Measurements from ENCODE around the gene ALPG.
"Not testable (repeated sequence)": the region's sequence is repeated elsewhere in the genome, so short reads cannot be mapped to it uniquely, and the experiment has no call there.

ALPG gene

DNA sequence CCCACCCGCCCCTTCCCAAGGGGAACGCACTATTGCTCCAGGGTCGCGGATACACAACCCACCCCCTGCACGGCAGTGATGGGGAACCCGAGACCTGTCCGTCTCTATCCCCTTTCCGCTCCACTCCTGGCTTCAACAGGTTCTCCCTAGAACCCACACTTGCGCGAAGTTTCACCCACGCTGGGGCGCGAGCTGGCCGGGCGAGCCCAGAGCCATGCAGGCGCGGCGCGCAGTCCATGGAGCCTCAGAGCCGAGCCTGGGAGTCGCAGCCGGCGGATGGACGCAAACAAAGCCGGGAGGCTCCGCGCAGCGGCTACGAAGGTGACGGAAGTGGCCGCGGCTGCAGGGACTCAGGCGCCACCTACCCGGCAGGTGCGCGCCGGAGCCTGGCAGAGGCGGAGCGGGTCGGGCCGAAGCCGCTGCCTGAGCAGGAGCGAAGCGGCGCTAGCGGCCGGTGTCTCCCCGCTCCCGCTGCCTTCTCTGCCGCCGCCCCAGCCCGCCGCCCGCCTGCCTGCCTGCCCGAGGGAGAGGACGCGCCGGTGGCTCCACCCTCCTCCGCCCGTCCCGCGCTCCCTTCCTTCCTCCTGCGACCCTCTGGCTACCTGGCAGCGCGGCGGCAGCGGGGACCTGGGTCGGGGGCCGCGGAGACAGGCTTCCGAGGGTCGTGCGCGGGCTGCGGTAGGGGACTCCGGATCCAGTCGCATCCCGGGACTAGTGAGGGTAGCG lies 14.0 kb downstream of the ALPG start:
- no peak for DNase-seq

DNA sequence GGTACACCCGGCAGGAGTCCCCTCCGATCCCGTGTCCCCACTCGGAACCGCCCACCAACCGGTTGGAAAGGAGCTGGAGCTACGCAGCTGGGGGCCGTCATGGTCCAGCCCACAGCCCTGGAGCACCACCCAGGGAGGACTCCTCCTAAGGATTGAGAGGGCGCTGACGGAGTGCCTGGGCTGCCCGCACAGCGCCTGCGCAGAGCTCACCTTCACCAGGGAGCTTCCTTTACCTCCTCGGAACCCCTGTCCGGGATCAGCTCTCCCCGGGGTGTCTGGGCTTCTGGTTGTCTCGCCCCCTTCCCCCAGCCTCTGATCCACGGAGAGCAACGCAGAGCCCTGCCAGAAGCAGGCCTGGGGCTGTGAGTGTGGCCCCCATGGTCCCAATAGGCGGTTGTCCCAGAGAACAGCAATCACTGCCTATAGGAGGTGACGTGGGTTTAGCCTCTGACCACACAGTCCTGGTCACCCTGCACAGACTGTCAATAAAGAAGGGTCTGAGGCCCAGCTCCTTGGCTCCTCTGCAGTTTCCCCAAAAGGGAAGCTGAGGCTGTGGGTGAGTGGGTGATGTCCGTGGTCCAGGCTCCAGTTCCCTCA lies 14.6 kb downstream of the ALPG start:
- DNase-seq, result no peak

DNA sequence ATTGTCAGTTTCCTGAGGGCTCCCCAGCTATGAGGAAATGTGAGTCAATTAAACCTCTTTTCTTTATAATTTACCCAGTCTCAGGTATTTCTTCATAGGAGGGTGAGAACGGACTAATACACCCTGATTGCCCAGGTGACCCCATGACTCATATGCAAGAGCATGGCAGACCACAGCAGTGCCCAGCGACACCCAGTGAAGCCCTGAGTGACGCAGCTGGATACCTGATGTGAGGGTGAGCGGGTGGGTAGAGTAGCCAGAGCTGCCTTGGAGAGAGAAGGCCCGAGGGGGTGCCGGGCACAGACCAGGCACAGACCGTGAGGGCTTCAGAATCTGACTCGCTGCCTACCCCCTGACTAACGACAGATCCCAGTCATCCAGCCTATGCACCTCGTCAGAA lies 15.4 kb downstream of the ALPG start:
- DNase-seq, result no peak

DNA sequence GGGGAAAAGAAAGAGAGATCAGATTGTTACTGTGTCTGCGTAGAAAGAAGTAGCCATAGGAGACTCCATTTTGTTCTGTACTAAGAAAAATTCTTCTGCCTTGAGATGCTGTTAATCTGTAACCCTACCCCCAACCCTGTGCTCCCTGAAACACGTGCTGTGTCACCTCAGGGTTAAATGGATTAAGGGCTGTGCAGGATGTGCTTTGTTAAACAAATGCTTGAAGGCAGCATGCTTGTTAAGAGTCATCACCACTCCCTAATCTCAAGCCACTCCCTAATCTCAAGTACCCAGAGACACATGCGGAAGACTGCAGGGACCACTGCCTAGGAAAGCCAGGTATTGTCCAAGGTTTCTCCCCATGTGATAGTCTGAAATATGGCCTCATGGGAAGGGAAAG lies 16.4 kb downstream of the ALPG start:
- DNase-seq, result not testable (repeated sequence)

DNA sequence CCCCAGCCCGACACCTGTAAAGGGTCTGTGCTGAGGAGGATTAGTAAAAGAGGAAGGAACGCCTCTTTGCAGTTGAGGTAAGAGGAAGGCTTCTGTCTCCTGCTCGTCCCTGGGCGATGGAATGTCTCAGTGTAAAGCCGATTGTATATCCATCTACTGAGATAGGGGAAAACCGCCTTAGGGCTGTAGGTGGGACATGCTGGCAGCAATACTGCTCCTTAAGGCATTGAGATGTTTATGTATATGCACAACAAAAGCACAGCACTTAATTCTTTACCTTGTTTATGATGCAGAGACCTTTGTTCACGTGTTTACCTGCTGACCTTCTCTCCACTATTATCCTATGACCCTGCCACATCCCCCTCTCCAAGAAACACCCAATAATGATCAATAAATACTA lies 16.8 kb downstream of the ALPG start:
- not testable (repeated sequence) for DNase-seq

DNA sequence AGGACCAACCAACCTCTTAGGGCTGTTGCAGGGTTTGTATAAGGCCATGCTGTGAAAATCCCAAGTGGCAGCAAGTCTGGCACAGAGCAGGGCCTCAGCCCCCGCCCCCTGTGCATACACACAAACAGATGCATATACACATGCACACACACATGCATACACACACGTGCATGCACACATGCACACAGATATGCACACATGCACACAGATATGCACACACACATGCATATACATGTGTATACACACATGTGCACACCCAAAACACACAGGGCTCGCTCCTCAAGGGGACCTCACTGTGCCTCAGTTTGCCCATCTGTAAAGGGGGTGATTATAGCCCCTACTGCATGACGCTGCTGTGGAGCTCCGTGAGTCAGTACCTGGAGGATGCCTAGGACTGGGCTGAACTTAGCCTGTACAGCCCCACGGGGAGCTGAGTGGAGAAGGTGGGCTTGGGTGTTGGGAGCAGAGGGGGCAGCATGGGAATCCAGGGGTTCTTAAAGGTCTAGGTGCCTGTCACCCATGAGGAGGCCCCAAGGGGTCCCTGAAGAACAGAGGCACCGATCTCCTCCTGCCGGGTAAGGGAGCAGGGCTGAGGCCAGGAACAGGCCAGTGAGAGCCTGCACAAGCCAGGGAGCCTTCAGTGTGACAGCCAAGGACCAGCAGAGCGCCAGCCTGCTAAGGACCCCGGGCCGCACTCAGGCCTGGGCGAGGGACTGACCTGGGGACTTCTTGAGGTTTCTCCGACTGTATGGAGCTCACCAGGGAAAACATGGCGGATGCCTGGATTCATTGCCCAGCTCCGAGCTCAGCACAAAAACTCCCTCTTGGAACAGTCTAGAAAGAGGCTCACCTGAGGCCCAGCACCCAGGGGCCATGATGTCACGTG lies 25.3 kb downstream of the ALPG start:
- DNase-seq, result no peak

DNA sequence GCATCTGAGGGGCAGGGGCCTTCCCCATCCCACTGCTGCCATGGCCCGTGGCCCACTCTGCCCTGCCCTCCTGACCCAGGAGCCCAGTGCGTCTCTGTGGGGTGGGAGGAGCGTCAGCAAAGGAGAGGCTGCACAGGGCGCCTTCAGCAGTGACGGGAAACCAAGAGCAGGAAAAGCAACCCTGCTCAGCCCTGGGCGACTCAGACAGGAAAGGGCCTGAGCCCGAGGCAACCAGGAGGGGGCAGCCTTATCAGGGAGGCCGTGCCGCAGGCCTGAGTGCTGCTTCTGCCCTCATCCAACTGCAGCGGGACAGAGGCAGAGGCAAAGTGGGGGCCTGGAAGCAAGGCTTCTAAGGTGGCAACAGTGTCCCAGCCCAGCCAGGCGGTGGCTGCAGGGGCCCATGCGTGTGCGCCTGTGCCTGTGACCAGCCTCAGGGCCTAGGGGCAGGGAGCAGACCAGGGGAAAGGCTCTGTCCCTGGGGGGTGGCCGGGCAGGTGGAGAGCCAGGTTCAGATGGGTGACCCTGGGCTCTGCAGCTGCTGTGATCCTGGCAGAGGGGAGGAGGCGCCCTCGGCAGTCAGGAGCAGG lies 26.0 kb downstream of the ALPG start:
- no peak for DNase-seq

DNA sequence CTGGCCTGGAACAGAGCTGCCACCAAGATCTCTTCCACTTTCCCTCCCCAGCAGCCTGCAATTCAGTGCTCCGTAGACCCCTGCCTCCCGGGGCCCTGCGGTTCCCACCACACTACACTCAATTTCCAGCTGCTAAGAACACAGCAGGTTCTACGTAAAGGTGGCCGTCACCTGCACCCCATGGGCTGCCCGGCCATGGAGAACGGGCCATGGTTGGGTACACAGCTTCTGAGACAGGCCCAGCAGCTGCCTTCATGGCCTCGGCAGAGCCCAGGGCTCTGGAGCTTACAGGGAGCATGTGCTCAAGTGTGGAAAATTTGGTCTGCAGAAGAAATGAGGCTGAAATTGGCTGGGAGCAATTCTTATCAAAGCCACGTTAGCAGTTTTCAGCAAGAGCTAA lies 27.0 kb downstream of the ALPG start:
- DNase-seq, result not testable (repeated sequence)

DNA sequence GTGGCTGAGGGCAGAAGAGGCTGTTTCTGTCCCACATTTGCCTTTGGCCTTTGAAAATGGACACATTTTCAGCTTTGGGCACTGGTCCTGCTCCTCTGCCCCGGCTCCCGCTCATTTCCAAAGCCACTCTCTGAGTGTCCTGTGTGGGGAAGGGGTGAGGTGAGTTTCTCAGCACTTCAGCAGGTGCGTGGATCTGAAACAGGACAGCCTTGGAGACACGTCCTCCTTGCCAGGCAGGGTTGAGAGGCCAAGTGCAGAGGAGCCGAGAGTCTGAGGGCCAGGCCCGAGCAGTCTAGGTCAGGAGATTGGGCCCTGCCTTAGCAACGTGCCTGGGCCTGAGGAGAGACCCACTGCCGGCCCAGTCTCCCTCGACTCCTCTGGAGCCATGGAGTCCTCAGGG lies 27.4 kb downstream of the ALPG start:
- no peak for DNase-seq

DNA sequence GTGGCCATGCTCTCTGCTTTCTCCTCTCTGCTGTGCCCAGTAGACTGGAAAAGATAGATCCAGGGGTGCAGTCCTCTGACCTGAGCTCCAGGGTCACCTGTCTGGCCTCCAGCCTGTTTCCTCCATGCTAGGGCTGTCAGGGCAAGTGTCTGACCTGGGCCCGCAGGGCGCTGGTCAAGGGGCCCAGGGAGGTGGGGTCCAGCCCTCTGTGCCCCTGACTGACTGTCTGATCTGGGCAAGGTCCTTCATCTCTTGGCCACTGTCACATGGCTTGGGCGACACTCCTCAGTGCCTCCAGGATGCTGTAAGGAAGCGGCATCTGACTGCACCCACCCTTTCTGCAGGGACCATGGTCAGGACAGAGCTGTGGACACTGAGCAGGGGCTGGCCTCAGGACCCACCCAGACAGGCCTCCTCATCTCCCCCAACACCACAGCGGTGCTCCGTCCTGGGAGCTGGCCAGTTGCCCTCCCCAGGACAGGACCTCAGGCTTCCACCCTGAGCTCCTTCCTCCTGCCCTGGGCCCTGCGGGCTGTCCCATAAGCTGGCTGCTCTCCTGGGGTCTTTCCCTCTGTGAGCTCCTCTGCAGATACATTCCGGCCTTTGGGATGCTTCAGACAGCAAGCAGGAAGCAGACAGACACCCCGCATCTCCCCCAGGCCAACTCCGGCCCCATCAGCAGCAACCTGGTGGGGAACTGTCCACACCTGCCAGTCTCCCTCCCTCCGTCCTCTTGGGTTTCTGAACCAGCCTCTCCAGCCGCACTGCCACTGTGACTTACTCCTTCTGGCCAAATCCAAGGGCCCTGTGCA lies 28.1 kb downstream of the ALPG start:
- no peak for DNase-seq

DNA sequence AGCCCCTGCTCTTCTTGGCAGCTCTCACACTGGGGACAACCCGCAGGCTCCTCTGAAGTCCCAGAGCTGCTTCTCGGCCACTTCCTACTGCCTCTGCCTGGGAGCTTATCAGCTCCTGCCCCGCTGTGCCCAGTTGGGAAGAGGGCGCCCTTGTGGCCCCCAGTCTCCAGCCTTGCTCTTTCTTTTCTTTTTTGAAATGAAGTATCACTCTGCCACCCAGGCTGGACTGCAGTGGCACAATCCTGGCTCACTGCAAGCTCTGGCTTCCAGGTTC lies 28.7 kb downstream of the ALPG start:
- DNase-seq, result no peak

DNA sequence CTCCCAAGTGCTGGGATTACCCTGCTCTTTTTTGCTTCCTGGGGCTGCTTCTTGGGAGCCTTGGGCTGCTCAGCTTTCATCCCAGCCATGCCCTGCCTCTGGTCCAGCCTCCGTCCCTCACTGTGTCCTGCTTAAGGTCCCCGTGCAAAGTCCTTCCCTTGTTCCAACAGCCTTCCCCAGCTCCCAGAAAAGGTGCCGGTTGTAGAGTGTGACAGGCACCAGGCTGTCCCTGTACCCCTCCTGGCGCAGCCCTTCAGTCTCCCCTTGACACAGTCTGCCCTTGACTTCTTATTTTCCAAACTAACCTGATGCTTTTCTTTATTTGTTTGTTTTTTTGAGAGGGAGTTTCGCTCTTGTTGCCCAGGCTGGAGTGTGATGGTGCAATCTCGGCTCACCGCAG lies 29.2 kb downstream of the ALPG start:
- no peak for DNase-seq

DNA sequence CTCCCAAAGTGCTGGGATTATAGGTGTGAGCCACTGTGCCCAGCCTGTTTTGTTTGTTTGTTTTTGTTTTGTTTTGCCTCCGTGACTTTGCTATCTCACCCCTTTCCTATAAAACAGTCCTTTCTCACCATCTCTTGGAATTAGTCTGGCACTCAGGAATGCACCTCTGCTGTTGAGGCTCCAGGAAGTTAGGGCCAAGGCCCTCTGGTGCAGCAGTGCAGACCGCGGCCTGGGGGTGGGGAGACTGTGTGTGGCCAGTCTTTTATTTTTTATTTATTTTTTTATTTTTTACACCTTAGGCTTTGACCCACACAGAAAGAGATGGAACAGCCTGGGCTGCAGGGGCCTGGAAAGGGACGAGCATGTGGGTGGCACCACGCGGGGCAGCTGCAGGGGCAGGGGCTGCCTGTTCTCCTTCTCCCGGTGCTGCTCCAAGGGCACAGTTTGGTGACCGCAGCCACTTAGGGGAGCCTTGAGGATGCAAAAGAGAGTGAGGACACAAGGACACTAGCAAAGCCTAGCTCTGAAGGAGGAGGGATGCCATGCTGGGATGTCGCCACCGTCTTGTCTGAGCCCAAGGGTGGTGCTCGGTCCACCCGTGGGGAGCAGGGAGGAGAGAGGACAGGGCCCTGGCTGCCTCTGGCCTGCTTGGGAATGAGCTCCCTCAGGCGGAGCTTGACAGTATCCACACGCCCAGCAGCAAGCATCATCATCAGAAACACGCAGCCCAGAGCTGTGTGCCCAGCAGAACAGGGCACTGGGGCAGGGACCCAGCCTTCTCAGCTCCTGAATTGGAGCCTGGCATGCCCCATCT lies 29.9 kb downstream of the ALPG start:
- no peak for DNase-seq

DNA sequence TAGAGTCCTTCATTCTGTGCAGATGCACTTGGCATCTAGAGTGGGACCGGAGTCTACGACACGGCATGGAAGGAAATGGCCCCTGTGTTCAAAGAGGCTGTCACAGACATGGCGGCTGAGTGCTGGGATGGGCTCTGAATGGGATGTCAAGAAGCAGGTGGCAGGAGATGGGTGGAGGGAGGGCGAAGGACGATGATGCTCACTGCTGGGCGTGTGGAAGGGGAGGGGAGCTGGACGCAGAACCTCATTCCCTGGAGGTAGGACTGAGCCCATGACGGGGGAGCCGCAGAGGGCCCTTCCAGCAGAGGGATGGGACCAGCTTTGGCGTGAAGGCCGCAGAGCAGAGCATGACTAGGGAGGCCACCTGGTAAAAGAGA lies 30.5 kb downstream of the ALPG start:
- DNase-seq, result no peak

DNA sequence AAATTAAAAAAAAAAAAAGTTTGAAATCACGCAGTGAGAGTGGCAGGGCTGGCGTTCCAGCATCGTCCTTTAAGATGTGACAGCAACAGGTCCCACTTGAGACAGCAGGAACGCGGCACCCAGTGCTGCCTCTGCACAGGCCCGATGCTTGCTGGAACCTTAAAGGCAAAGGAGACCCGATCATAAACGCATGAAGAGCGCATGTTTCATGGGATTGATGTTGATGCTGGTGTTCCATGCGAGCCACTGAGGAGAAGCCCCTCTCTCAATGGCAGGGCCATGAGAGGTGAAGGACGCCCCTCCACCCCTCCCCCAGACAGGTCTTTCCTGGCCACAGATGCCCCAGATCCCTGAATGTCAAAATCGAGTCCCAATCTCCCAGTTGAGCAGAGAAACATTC lies 31.4 kb downstream of the ALPG start:
- DNase-seq, result no peak

DNA sequence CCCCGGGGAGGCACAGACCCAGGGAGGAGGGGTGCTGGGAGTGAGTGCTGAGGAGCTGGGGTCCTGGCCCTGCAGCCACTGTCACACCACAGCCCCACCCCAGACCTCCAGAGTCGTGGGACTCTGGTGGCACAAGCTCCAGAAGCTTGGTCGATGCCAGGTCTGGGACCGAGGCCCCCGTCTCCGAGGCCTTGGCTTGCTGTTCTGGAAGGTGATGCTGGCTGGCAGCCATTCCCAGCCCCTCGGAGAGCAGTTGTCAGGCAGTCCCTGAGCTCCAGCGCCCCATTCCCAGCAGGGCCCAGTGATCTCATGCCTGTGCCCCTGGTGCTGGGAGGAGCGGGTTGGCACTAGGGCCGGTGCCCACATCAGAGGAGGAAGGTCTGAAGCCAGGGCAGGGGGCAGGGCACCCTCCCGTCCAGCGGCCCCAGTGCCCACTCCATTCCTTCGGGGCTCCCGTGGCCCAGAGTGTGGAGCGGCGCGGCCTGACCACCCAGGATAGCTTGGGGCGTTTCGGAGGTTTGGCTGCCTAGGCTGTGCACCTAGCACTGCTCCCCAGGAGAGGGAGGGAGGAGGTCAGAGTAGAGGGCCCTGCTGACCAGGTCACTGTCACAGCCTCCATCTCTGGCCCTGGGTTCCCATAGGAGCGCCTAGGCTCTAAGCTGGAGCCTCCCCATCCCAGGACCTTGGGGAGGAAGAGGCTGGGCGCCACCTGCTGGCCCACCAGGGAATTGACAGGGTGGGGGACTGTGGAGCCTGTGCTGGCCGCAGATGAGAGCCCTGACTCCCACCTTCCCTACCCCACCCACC lies 32.5 kb downstream of the ALPG start:
- DNase-seq, result no peak

DNA sequence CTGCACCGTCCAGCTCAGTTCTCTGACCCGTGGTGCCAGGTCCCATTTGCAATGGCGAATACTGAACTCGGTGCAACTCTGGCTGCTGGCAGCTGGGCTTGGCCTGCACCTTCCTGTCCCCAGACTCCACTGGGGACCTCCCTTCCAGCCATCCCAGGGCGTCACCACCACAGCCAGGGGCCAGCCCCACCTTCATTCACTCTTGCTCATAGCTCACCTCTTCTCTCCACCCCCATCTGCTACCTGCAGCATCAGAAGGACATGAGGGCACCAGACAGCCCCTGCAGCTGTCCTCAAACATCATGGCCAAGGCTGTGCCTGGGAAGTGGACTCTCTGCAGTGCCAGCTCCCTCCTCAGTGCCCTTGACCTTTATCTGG lies 33.1 kb downstream of the ALPG start:
- DNase-seq, result no peak

DNA sequence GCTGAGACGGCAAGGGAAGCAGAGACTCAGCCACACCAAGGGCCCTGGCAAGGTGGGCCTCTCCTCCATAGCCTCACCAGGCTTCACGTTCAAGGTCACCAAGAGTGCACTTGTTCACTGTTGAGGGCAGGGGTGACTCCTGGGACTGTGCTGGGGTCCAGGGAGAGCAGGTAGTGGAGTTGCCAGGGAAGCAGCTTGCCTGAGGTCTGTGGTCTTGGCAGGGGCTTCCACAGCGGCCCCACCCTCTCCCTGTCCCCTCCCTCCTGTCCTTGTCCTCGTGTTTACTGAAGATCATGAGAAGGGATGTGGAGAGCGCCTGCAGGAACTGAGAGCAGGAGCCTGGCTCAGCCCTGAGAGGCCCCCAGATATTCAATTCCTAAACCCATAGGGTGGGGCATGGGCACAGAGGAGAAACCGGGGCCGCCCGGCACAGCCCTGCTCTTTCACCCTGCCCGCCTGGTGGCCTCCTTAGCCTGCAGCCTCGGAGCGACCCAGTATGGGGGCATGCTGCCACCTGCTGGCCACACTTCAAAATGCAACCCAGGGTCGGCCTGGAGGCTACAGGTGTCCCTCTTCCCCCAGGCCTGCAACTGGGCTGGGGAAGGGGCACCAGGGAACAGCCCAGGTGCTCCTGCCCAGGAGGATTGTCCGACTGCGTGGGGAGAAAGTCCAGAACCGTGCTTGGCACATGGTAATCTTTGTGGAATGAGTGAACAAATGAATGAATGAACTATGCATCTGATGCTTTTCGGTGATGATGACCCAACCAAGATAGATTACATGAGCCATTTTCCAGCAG lies 33.8 kb downstream of the ALPG start:
- not testable (repeated sequence) for DNase-seq

DNA sequence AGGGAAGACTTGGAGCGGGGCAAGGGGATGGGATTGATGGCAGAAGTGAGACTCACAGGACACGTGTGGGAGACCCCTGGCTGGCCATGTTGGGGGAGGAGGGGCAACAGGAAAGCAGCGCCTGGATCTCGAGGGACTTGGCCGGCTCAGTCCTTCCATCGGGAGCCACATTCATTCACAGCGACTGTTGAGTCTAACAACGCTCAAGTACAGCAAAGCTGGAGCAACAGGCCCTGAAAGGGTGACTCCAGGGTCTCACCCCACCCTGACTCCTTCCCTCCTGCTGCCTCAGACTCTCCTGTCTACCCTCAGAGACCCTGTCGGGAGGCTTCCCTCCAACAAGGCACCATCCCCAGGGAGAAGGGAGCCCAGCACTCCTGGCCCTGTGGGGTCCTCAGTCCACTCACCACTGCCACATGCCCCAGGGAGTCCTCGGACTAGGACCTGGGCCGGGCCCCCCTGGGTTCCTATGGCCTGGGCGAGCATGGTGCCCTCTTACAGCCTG lies 34.6 kb downstream of the ALPG start:
- DNase-seq, result no peak

DNA sequence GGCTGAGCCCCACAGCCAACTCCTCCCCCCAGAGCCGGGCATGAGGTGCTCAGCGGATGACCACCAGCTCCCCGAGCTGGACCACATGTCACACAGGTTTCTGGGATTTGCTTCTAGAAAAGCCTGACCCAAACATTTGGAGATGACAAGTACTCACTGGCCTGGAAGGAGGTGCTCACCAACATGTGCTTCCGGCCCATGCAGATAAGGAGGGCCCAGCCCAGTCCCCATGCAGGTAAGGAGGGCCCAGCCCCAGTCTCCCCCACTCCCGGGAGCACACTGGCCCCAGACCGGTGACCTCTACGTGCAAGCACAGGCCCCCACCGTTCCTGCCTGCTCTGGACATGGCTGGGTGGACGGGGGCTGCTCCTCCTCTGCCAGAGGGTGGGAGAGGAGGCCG lies 35.3 kb downstream of the ALPG start:
- DNase-seq, result not testable (repeated sequence)
